SK-MEL-5 (cell line): ENCODE measurements around the gene RAP1GAP. TPM values are rescaled to one million over a fixed set of nuclear protein-coding genes. Genes with fewer than 3 reads are reported as not detected.
"Not testable (repeated sequence)": the region's sequence is repeated elsewhere in the genome, so short reads cannot be mapped to it uniquely, and the experiment has no call there.

Experiments used
- DNase-seq: peaks from one replicate; pipeline ENCODE4 v3.0.0-alpha.2; 2016; ENCODE audit warnings: low read depth, low spot score
- in situ Hi-C: cut with HindIII; loops from 2 replicates; pipeline ENCODE4 v1.10.0; 2016; ENCODE audit warnings: low sequenced_read_pairs, high pct_unique_total_duplicates, low pct_unique_long_range_greater_than_20kb
- total RNA-seq: library from RNA; depleted of rRNA; stranded (reverse); fragments of >200 nt; shearing (Covaris generic); gene quantifications from 2 replicates; pipeline ENCODE4 v1.2.3, GENCODE V29; 2014

Gene RAP1GAP
- total RNA-seq, 1 experiment from 2014 or later, result 0.95 TPM

DNA sequence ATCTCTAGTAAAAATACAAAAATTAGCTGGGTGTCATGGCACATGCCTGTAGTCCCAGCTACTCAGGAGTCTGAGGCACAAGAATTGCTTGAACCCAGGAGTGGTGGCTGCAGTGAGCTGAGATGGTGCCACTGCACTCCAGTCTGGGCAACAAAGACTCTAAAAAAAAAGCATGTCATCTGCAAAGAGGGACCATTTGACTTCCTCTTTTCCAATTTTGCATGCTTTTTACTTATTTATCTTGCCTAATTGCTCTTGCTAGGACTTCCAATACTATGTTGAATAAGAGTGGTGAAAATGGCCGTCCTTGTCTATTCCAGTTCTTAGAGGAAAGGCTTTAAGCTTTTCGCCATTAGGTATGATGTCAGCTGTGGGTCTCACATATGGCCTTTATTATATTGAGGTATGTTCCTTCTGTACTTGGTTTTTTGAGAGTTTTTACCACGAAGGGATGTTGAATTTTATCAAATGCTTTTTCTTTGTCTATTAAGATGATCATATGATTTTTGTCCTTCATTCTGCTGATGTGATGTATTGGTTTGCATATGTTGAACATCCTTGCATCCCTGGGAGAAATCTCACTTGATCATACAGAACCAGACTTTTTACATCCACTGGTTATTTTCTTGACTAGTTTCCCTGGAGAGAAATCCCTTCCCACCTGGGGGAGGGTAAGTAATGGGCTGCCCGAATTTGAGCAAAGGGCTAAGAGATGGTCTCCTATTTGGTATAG, 17.0 kb upstream of the RAP1GAP start:
- in situ Hi-C loops, result no loop called here
- no peak for DNase-seq

DNA sequence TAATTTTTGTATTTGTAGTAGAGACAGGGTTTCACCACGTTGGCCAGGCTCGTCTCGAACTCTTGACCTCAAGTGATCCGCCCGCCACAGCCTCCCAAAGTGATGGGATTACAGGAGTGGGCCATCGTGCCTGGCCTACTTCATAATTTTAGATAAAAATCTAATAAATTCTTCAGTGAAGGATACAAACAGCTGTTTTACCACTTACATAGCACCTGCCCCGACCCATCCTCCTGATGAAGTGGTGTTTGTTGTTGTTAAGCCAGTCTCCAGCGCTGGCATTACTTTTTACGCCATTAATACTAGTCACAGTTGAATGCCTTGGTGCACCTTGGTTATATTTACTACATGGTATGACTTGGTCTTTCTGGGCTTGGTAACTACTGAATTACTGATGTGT, 12.3 kb upstream of the RAP1GAP start:
- DNase-seq, result no peak
- in situ Hi-C loops, result no loop called here

DNA sequence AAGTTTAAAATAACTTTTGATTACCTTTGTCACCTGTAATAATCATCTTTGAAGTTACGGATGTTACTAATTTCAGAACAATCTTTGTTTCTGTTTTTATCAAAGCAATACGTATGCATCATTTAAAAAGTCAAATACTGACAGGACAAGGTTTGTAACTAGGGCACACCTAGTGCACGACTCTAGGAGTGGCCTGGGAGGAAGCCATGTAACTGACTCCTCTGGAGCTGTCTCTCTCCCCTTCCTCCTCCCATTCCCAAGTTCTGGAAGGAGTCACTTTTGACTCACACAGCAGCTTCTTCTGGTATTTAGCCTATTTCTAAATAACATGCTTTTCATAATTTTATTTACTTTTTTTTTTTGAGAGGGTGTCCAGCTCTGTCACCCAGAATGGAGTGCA, 11.8 kb upstream of the RAP1GAP start:
- in situ Hi-C loops, result no loop called here

DNA sequence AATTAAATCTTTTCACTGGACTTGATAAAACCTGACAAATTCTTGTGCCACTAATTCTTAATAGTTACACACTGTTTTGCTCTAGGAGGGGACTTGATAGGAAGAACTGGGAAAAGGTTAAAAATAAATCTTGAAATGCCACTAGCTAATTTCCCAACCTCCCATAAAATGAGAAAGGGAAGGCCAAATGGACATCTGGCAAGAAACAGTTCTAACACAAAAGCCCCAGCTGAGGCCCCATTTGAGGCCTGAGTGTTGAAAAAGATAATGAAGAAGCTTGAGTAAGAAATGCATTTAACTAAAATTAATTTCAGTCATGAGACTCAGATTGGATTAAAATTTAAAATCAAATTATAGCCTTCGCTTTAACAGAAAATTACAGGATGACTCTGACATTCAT, 11.2 kb upstream of the RAP1GAP start:
- DNase-seq, result no peak
- in situ Hi-C loops, result no loop called here

More for the DNA sequence above, 11.8 kb upstream of the RAP1GAP start:
- DNase-seq, result no peak

DNA sequence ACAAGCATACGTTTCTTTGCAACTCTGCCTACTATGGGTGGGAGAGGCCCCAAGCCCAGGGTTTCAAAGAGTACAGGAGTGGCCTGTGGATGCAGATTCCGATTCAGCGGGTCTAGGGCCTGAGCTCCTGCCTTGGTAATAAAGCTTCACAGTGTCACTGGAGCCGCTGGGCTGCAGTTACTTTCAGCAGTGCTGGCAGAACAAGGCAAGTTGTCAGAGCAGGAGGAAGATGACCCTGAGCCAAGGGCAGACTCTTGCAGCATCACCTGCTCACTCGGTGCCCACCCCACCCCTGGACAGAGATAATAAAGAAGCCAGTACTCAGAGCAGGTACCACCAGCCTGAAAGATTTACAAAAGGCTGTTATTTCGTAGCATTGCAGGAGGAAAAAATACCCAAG, 8.0 kb upstream of the RAP1GAP start:
- in situ Hi-C loops, result no loop called here

DNA sequence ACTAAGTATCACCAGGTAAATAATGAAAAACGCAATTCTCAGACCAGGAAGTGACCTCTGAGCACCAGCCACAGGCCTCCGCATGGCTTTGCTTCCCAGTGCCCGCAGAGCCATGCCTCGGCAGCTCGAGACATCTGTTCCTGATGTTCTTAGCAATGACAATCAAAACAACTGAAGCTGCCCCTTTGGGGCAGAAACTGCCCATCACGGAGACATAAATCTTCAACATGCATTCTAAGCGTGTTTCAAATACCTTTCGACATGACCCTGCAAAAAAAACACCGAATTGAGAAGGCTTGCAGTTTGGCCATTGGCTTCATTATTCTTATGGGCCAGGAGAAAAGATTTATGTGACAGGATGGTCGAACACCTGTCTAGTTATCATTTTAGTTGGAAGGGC, 5.8 kb upstream of the RAP1GAP start:
- in situ Hi-C loops, result no loop called here

More for the DNA sequence above, 8.0 kb upstream of the RAP1GAP start:
- DNase-seq, result no peak

DNA sequence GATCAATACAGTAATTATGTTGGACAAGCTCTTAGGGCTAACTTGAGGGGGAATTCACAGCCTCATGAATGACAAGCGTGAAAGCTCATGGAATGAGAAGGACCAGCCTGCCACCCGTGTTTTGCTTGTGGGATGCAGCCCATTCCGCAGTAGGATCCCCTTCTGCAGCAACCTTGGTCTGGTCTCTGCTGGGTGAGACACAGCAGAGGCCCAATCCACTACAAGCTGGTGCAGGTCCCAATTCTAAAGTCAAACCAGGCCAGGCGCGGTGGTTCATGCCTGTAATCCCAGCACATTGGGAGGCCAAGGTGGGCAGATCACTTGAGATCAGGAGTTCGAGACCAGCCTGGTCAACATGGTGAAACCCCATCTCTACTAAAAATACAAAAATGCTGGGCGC, 4.7 kb upstream of the RAP1GAP start:
- DNase-seq, in situ Hi-C loops: not testable (repeated sequence)

More for the DNA sequence above, 5.8 kb upstream of the RAP1GAP start:
- no peak for DNase-seq

DNA sequence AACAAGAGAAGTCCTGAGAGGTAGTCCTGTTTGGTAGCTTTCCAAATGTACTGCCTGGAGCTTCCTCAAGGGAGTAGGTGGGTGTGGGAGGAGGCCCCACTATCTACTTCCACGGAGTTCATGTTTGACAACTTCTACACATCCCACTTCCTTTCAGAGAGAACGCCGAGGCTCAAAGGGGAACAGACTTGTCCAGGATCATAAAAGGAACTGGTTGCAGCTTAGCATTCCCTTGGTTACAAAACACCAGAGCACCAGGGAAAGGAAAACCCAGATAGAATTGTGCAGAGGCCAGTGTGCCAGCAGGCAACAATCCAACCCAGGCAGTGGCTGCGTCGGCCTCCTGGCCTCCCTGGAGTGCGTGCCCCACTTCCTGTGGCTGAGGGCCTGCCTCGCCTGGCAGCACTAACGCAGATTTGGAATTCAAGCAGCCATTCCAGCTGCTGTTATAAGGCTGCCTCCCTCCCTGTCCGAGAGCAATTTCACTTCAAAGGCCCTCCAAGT, 4.2 kb upstream of the RAP1GAP start:
- no peak for DNase-seq
- in situ Hi-C loops, result no loop called here

DNA sequence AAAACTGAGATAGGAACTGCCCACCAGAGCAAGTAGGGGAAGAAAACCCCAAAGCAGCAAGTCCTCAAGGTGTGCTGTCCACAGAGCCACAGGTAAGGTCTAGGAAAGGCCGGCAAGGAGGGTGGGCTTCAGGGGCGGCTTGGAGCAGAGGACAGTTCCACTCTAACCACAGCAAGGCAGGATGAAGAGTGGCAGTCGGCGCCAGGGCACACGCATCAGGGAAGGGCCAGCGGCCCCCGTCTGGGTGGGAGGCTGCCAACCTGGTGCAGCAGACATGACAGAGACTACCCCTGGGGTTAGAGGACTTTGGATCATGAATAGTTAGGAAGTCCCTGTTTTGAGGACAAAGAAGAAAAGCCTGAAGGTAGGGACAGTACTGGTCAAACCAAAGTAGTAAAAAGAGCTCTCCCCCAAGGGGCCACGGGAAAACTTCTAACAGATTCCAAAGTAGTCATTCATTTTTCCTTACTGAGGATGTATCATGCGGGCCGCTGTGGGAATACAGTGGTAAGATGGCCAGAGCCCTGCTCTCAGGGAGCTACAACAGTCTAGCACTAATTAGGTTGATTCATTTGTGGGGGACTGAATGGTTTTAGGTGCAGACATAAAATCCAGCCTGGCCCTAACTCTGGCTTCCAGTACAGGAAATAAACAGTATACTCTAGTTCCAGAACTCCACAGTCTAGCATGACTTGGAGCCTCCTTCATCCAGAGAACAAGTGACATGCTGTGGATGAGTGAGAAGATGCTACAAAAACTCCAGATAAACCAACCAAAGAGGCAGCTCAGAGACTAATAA, 3.5 kb upstream of the RAP1GAP start:
- in situ Hi-C loops, result no loop called here

DNA sequence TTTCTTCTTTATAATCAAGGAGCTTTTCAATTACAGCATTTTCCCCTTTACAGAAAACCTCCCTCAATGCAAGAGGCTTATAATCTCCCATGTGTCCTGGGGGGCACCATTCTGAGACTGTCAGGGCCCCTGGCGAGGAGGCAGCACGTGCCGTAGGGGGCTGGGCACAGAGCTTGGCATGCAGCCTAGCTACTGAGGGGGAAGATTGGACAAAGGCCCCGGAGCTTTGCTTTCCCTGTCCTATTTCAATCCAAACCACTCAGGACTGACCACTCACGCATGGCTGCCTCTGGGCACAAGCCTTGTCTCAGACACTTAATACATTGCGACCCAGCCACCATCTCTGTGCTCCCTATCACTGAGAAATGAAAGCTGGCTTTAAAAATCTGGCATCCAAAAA, 2.8 kb upstream of the RAP1GAP start:
- in situ Hi-C loops, result no loop called here
- no peak for DNase-seq

More for the DNA sequence above, 3.5 kb upstream of the RAP1GAP start:
- no peak for DNase-seq

DNA sequence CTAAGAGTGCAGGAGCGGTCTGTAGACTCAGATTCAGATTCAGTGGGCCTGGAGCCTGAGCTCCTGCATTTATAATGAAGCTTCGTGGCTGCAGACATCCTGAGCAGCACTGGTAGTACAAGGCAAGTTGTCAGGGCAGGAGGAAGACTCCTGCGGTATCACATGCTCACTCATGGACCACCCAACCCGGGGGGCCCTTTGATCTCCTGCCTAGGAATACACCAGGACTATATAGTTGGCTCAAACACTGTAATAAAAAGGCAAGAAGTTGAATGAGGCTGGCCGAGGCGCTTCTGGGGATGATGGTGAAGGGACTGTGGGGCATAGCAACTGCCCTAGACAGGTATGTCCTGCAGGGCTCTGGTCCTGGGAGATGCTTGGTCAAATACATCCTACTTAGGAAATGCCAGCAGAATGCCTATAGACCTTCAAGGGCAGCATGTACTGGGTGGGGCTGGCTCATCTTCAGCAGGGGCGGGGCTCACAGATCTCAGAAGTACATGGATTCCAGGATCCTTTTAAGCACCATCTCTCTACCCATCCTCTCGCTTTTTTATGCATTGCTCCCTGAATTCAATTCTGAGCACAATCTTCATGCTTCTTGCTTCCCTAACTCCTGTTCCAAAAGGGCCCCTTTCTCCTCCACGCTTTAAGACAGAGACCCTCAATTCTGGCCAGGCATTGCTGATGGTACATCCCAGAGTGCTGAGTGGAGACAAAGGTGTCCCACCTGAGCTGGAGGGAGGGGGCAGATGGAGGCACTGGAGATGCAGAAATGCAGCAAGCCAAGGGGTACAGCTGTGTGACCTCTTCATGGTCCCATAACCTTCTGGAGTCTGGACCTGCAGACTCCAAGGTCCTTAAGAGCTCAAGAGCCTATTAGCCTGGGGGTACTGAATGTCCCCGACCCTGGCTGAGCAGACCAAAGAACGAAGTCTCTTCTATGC, 2.1 kb upstream of the RAP1GAP start:
- in situ Hi-C loops, result no loop called here
- no peak for DNase-seq

DNA sequence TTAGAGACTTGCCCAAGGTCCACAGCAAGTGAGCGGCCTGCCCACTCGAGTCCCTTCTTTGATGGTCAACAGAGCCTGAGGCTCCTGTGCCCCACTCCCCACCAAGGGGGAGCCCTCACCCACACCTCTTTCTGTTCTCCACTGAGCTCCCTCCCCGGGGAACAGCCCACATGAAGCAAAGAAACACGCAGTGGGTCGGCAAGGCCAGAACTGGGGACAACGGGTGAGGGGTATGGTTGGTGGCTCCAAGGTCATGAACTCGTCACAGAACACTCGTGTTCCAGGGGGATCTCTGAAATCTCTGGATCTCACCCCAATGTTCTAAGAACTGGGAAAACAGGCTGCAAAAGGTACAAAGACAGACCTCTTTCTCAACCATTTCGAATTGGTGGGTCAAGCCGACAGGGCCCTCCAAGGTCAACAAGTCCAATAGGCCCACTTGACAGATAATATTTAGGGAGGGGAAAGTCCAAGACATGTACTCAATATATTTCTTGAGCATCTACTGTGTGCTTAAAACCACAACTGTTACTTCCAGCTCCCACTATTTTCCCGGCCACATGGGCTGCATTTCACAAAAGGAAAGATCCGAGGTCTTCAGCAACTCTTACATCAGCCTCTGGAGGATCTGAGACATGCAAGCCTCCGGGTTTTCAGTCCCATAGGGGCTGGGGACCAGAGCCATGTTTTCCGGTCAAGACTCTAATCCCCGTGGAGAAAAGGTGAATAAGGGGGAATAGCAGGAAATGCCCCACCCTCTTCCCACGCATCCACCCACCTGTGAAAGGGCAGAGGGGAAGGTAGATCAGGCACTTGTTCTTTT, 1.1 kb upstream of the RAP1GAP start:
- DNase-seq, result no peak
- in situ Hi-C loops, result no loop called here

DNA sequence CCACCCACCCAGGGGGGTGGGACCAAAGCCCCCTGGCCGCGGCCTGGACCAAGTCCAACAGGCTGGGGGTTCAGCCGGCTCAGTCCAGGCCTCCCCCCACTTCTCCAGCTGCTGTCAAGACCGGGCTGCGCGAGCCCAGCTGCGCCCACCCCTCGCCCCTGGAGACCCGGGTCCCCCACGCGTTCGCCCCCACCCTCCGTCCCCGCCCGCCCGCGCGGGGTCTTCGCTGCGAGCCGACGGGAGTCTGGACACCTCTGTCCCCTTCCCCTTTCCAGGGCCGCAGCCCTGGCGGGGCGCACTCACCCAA, 253 bp downstream of the RAP1GAP start:
- in situ Hi-C loops, result no loop called here
- no peak for DNase-seq

DNA sequence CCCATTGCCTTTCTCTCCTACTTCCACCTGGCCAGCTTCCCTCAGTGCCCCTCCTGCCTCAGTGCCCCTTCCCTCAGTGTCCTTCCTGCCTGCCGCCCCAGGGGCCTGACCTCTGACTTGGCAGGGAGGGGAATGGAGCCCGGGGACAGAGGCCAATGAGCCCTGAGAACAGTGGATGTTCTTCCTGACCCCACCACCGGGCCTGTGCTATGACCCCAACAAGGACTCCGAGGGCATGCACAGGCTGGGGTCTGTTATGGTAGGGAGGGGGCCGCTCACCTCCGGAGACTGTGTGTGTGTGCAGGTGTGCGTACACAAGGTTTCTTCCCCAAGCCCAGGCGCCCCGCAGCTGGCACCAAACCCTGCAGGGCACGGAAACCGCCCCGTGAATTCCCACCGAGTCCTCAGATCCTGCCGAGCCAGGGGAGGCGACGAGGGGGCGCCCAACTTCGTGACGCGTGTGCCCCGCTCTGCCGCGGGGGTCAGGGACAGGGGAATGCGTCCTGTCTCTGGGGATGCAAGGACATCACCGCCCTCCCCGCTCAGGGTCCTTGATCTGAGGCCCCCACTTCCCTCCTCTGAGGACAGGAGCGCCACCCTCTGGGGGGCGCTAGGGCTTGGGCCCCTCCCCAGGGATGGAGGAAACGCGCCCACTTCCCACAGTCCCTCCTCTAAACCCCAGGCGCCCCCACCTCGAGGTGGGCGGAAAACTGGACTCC, 766 bp downstream of the RAP1GAP start:
- in situ Hi-C loops, result no loop called here
- no peak for DNase-seq

DNA sequence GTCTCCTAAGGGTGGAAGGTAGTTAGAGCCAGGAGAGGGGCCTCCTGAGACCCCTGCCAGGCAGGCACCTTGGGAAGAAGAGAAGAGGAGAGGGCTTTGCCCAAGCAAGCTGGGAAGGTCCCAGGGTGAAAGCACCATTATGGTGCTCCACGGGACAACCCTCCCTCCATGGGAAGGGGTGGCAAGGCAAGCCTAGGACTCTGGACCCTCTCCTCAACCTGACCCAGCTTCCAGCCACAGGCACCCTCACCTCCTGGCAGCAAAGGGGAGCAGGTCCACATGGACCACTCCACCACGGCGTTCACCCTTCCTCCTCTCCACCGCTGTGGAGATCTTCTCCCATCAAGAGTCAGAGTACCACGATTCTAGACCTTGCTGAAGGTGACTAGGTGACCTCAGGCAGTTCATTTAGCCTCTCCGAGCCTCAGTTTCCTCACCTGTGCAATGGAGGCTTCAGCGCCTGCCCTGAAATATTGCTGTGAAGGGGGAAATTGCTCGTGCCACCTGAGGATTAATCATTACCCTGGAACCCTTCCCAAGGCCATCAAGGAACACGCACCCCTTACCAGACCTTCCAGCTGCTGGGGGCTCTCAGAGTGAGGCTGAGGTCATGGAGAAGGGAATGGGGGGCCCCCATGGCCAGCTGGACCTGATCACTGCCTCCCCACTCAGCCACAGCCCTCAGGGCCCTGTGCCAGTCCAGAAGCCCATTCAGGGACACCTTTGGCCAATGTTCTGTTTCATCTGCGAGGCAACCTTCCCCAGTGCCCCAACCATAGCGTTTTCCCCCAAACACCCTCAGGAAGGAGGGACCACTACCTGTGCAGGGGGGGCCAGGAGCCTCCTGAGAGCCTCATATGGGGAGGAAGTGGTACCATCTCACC, 1.6 kb downstream of the RAP1GAP start:
- in situ Hi-C loops, result no loop called here
- DNase-seq, result no peak
